Epithelial cell of proximal tubule (primary cell): ENCODE measurements around the gene PTOV1. TPM values are rescaled to one million over a fixed set of nuclear protein-coding genes. Genes with fewer than 3 reads are reported as not detected.

ENCODE experiments used
- DNase-seq: peaks from one replicate; pipeline ENCODE4 v3.0.0-alpha.2; 2011; ENCODE audit warnings: low read depth
- H3K4me3 ChIP-seq: 2 replicates; pipeline ENCODE4 v1.5.1; 2011; ENCODE audit warnings: low read depth, mild to moderate bottlenecking, low read length
- CTCF ChIP-seq: conservative IDR thresholded peaks from 2 replicates; pipeline ENCODE4 v1.5.1; 2012; ENCODE audit warnings: low read depth, mild to moderate bottlenecking, low read length
- total RNA-seq: library from RNA; depleted of rRNA; stranded (reverse); fragments of >200 nt; gene quantifications from 2 replicates; pipeline ENCODE4 v1.2.3, GENCODE V29; 2015

Gene PTOV1
- total RNA-seq, 1 donor from 2014 or later: 121 TPM

- TF ChIP-seq CTCF: no peak
- H3K4me3 ChIP-seq: peak overlapping the region; percentile 61
- peak; percentile 93 for DNase-seq
Observed at GRCh38 chr19:49876422-49877019, 25.6 kb downstream of the PTOV1 start.

GRCh38 chr19:49877020-49877878 is 26.3 kb downstream of the PTOV1 start, which contains the start of the genes AKT1S1 and TBC1D17:
Gene AKT1S1 (minus strand): TSS chr19:49877355. CDS start chr19:49873295, 4,060 bp downstream.
Gene TBC1D17 (plus strand): TSS chr19:49877702. CDS start chr19:49877724, 22 bp downstream.
- DNase-seq: peak; percentile 98
- no peak for TF ChIP-seq CTCF
- H3K4me3 ChIP-seq: peak within 1 kb of the TSS; percentile 61

- peak overlapping the region; percentile 61 for H3K4me3 ChIP-seq
- peak; percentile 59 for DNase-seq
- TF ChIP-seq CTCF: no peak
Observed at GRCh38 chr19:49877879-49878743, 27.2 kb downstream of the PTOV1 start.

- DNase-seq: no peak
- peak overlapping the region; percentile 61 for H3K4me3 ChIP-seq
- TF ChIP-seq CTCF: no peak
Observed at GRCh38 chr19:49878744-49879070, 27.7 kb downstream of the PTOV1 start.

GRCh38 chr19:49879243-49879963 is 28.4 kb downstream of the PTOV1 start:
- TF ChIP-seq CTCF: no peak
- DNase-seq: no peak
- H3K4me3 ChIP-seq: no peak overlapping the region

GRCh38 chr19:49880162-49880869 is 29.4 kb downstream of the PTOV1 start:
- DNase-seq: no peak
- no peak for TF ChIP-seq CTCF
- H3K4me3 ChIP-seq: no peak overlapping the region
